ENCODE measurements around the gene VWA2. TPM values are rescaled to one million over a fixed set of nuclear protein-coding genes. Genes with fewer than 3 reads are reported as not detected.

VWA2 gene
- total RNA-seq, 1 donor from 2014 or later: 10.6 TPM

GRCh38 chr10:114252883-114253282 is 13.8 kb downstream of the VWA2 start:
- H3K36me3 ChIP-seq: no peaks in the 10 kb centered on the region
- no peak overlapping the region for H3K27ac ChIP-seq
- DNase-seq (no peak), ATAC-seq (no peak)
- intact Hi-C loops (cut with DNase I): no loop called here
- no peak overlapping the region for H3K4me3 ChIP-seq
- H3K9me3 ChIP-seq: no peaks in the 10 kb centered on the region
- peaks cover 7% of the 10 kb centered on the region for H3K4me1 ChIP-seq
- no peaks in the 10 kb centered on the region for H3K27me3 ChIP-seq (ENCODE audit: low read depth)
- no peak for TF ChIP-seq CTCF (IDR thresholded peaks at IDR 0.05)

GRCh38 chr10:114255227-114255626 is 16.2 kb downstream of the VWA2 start:
- no peak overlapping the region for H3K4me3 ChIP-seq
- DNase-seq: no peak
- peaks cover 28% of the 10 kb centered on the region for H3K4me1 ChIP-seq
- no peak overlapping the region for H3K27ac ChIP-seq
- intact Hi-C loops (cut with DNase I): no loop called here
- H3K36me3 ChIP-seq: no peaks in the 10 kb centered on the region
- no peaks in the 10 kb centered on the region for H3K9me3 ChIP-seq
- no peak for TF ChIP-seq CTCF (IDR thresholded peaks at IDR 0.05)
- ATAC-seq: no peak
- no peaks in the 10 kb centered on the region for H3K27me3 ChIP-seq (ENCODE audit: low read depth)

DNA sequence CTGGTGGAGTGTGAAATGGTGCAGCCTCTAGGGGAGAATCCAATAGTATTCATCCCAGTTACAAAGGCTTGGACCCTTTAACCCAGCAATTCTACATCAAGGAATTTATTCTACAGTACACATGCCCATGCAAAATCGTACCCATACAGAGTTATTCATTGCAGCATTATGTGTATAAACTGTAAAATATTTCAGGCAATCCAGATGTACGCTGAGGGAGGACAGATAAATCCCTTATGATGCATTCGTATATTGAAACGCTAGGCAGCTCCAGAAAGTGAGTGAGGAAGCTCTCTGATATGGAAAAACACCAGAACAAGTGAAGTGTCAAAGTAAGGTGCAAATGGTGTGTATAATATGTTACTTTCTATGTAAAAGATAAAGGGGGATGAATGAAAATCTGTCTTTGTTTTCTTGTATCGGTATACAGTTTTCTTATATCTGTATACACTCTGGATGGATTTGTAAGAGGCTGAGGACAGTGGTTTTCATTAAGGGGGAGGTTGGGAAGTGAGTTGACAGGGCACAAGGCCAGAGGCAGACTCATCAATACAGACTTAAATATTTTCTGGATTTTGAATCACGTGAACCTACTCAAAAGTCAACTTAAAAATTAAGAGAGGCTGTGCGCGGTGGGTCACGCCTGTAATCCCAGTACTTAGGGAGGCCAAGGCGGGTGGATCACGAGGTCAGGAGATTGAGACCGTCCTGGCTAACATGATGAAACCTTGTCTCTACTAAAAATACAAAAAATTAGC is 17.1 kb downstream of the VWA2 start:
- no peak for DNase-seq
- Histone ChIP-seq H3K27ac (no peak overlapping the region), H3K9me3 (no peaks in the 10 kb centered on the region), H3K36me3 (no peaks in the 10 kb centered on the region), H3K4me3 (no peak overlapping the region), H3K27me3 (ENCODE audit: low read depth) (no peaks in the 10 kb centered on the region), H3K4me1 (peaks cover 34% of the 10 kb centered on the region)
- TF ChIP-seq CTCF (IDR thresholded peaks at IDR 0.05): no peak
- intact Hi-C loops (cut with DNase I): no loop called here
- ATAC-seq: no peak

GRCh38 chr10:114256822-114257221 is 17.8 kb downstream of the VWA2 start:
- intact Hi-C loops (cut with DNase I): no loop called here
- no peaks in the 10 kb centered on the region for H3K27me3 ChIP-seq (ENCODE audit: low read depth)
- H3K4me3 ChIP-seq: no peak overlapping the region
- H3K27ac ChIP-seq: no peak overlapping the region
- TF ChIP-seq CTCF (IDR thresholded peaks at IDR 0.05): no peak
- no peak for DNase-seq
- H3K9me3 ChIP-seq: no peaks in the 10 kb centered on the region
- H3K36me3 ChIP-seq: no peaks in the 10 kb centered on the region
- no peak for ATAC-seq
- H3K4me1 ChIP-seq: peaks cover 38% of the 10 kb centered on the region

DNA sequence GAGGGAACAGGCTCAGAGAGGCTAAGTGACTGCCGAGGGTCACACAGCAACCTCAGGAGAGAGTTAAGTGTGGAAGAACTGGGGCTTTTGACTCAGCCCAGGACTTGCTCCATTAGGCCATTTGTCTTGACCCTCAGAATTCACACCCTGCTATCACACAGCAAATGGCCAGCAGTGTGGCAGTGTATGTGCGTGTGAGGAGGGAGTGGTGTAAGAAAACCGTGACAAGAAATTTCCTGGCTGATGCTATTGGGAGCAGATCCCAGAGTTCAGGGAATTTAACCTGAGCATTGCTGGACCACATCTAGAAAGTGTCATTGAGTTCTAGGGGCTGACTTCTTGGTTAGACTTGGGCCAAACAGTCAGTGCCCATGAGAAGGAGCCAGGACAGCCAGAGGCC is 18.4 kb downstream of the VWA2 start:
- Histone ChIP-seq H3K27me3 (ENCODE audit: low read depth) (no peaks in the 10 kb centered on the region), H3K9me3 (no peaks in the 10 kb centered on the region), H3K27ac (peak overlapping the region; percentile 12), H3K4me1 (peaks cover 38% of the 10 kb centered on the region), H3K4me3 (no peak overlapping the region), H3K36me3 (no peaks in the 10 kb centered on the region)
- no peak for ATAC-seq
- no peak for TF ChIP-seq CTCF (IDR thresholded peaks at IDR 0.05)
- no peak for DNase-seq
- intact Hi-C loops (cut with DNase I): no loop called here
